ENCODE results near the gene ASF1A. TPM values are rescaled to one million over a fixed set of nuclear protein-coding genes. Genes with fewer than 3 reads are reported as not detected.

The ASF1A gene
- total RNA-seq, 1 donor from 2014 or later: 36.0 TPM

DNA sequence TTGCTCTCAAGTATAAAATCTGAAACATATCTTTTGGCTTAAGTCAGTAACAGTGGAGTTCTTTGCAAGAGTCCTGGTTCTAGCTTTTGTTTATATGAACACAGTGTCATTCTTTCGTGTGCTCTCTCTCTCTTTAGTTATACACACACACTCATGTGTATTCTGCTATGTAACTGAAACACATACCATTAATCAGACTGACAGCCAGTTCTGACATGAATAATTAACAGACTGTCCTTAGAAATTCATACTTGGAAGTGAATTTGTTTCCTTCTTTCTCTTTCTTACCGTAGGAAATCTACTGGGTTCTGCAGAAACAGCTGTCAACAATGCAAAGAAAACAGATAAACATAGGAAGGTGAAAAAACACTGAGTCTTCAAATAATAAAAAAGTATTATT, 38.5 kb downstream of the ASF1A start:
- no peak overlapping the region for H3K4me3 Mint-ChIP-seq

DNA sequence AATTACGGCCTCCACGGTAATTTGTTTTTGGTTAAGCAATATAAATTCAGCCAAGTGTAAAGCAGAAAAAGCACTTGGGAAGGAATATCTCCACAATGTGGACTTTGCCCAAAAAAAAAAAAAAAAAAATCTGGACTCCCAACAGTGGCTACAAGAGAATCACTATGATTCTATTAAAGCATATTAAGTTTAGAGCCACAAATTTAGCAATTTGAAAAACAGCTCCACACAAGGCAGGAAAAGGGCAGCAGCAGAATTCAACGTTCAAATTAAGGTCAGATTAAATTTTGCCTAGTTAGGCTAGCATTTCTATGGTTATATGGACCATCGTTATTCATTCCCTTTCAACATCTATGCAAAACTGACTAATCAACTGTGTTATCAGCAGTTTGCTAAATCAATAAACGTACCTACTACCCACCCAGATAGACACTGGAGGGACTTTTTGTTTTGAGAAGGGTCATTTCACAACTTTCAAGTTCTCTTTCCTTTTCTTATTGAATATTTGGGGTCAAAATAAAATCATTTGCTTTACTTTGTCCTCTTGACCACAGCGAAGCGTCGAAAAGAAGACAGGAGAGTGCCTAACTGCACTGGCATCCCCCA, 40.0 kb downstream of the ASF1A start:
- Mint-ChIP-seq H3K9me3 (no peaks in the 10 kb centered on the region), H3K27ac (peak overlapping the region; percentile 88), H3K4me1 (ENCODE audit: low read depth) (peaks cover 40% of the 10 kb centered on the region), H3K27me3 (ENCODE audit: insufficient read depth) (no peaks in the 10 kb centered on the region), H3K4me3 (peak overlapping the region; percentile 91), H3K36me3 (ENCODE audit: low read depth) (peaks cover 10% of the 10 kb centered on the region)
- DNase-seq (ENCODE audit: low spot score): no peak
- intact Hi-C loops (cut with micrococcal nuclease): loop anchor here (1.0 to 10.0 kb wide), 4 partner anchors 40 to 1259 kb away; partner anchors contain the start of genes ASF1A and NUS1

More for the DNA sequence above, 38.5 kb downstream of the ASF1A start:
- intact Hi-C loops (cut with micrococcal nuclease): loop anchor here (10.0 kb wide), 2 partner anchors 648 to 1258 kb away; partner anchors contain the start of gene NUS1
- peaks cover 40% of the 10 kb centered on the region for H3K4me1 Mint-ChIP-seq (ENCODE audit: low read depth)
- H3K9me3 Mint-ChIP-seq: no peaks in the 10 kb centered on the region
- no peaks in the 10 kb centered on the region for H3K27me3 Mint-ChIP-seq (ENCODE audit: insufficient read depth)
- no peak for DNase-seq (ENCODE audit: low spot score)
- H3K27ac Mint-ChIP-seq: no peak overlapping the region
- H3K36me3 Mint-ChIP-seq (ENCODE audit: low read depth): peaks cover 17% of the 10 kb centered on the region

DNA sequence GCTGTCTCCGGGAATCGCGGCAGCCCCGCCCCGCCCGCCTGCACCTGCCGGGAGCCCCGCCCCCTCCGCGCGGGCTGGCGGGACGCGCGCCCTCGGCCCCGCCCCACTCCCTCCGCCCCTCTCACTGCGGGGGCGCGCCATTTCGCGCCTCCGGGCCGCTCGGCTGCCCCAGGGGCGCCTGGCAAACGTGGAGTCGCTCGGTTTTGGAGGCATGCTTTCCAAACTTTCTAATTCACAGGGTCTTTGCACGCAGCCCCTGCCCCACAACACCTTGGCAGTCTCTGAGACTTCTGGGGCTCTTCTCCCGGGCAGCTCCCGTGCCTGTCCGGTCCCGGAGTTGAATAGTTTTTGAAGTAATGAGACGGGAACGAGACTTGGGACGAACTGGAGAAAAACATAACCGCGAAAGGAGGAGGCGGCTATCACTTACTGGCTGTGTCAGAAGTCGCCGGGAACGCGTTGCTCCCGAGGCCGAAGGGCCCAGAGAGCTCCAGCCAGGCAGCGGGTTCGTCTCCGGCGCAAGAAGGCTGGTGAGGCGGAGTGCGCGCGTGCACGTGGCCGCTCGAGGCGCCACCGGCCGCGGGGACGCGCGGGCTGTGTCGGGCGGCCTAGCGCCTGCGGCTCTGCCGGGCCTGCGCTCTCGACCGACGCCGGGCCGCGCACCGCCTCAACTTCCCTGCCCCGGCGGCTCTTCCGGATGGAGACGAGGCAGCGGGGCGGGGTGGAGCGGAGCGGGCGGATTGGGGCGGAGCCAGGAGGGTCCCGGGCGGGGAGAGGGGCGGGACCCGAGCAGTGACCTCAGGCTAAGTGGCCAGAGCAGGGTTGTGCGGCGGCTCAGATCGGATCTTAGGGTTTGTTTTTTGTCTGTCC, 40.7 kb downstream of the ASF1A start, which contains the start of gene MCM9:
Gene MCM9, minus strand, starts transcription at position 699 of the 870 bp plus-strand sequence. CDS start 3,436 bp downstream, outside the sequence.
- intact Hi-C loops (cut with micrococcal nuclease): loop anchor here (1.0 to 10.0 kb wide), 8 partner anchors 40 to 1260 kb away; partner anchors contain the start of genes ASF1A, CEP85L and NUS1
- H3K9me3 Mint-ChIP-seq: no peaks in the 10 kb centered on the region

DNA sequence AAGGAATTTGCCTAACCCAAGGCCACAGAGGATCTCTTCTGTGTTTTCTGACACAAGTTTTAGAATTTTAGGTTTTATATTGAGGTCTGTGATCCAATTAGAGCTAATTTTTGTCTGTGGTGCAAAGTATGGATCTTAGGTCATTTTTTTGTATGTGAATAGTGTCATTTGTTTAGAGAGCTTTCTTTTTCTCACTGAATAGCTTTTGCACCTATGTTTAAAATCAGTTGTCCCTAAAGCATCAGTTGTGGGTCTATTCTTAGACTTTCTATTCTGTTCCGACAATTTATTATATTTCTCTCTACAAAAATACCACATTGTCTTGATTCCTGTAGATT, 41.3 kb downstream of the ASF1A start:
- H3K4me3 Mint-ChIP-seq: peak overlapping the region; percentile 91
- H3K27me3 Mint-ChIP-seq (ENCODE audit: insufficient read depth): no peaks in the 10 kb centered on the region
- intact Hi-C loops (cut with micrococcal nuclease): loop anchor here (1.0 to 10.0 kb wide), 7 partner anchors 142 to 1260 kb away; partner anchors contain the start of genes CEP85L and NUS1
- DNase-seq (ENCODE audit: low spot score): no peak
- H3K36me3 Mint-ChIP-seq (ENCODE audit: low read depth): peaks cover 10% of the 10 kb centered on the region
- peak overlapping the region; percentile 88 for H3K27ac Mint-ChIP-seq
- no peaks in the 10 kb centered on the region for H3K9me3 Mint-ChIP-seq
- peaks cover 40% of the 10 kb centered on the region for H3K4me1 Mint-ChIP-seq (ENCODE audit: low read depth)

More for the DNA sequence above, 40.7 kb downstream of the ASF1A start, which contains the start of gene MCM9:
- peaks cover 40% of the 10 kb centered on the region for H3K4me1 Mint-ChIP-seq (ENCODE audit: low read depth)
- peak within 1 kb of the TSS; percentile 93 for H3K27ac Mint-ChIP-seq
- DNase-seq (ENCODE audit: low spot score): peak; percentile 86
- H3K4me3 Mint-ChIP-seq: peak within 1 kb of the TSS; percentile 91
- H3K36me3 Mint-ChIP-seq (ENCODE audit: low read depth): peaks cover 10% of the 10 kb centered on the region
- H3K27me3 Mint-ChIP-seq (ENCODE audit: insufficient read depth): no peaks in the 10 kb centered on the region

DNA sequence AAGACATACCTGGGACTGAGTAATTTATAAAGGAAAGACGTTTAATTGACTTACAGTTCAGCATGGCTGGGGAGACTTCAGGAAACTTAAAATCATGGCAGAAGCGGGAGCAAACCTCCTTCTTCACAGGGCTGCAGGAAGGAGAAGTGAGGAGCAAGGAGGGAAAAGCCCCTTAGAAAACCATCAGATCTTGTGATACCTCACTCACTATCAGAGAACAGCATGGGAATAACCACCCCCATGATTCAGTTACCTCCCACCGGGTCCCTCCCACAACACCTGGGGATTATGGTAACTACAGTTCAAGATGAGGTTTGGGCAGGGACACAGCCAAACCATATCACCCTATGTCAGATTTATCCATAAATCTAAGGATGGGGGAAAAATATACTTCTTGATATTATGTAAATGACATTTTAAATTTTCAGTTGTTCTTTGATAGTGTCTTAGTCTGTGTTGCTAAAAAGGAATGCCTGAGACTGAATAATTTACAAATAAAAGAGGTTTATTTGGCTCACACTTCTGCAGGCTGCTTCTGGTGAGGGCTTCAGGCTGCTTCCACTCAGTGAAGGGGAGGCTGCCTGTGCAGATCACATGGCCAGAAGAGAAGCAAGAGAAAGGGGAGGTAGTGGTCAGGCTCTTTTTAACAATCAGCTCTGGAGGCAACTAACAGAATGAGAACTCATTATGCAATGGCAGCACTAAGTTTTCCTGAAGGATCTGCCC, 42.2 kb downstream of the ASF1A start:
- Mint-ChIP-seq H3K4me1 (ENCODE audit: low read depth) (peaks cover 33% of the 10 kb centered on the region), H3K27me3 (ENCODE audit: insufficient read depth) (no peaks in the 10 kb centered on the region), H3K36me3 (ENCODE audit: low read depth) (peaks cover 7% of the 10 kb centered on the region), H3K9me3 (no peaks in the 10 kb centered on the region), H3K27ac (peak overlapping the region; percentile 88), H3K4me3 (peak overlapping the region; percentile 91)
- intact Hi-C loops (cut with micrococcal nuclease): loop anchor here (1.0 to 10.0 kb wide), 7 partner anchors 141 to 1261 kb away; partner anchors contain the start of genes CEP85L and NUS1
- DNase-seq (ENCODE audit: low spot score): no peak

DNA sequence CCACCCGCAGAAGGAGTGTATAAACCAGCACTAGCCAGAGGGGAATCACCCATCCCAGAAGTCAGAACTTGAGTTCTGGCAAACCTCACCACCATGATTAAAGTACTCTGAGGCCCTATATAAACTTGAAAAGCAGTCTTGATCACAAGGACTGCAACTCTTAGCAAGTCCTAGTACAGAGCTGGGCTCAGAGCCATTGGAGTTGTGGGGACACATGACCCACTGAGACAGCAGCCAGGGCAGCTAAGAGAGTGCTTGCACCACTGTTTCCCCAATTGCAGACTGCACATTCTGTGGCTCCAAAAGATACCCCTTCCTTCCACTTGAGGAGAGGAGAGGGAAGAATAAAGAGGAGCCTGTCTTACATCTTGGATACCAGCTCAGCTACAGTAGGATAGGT, 45.7 kb downstream of the ASF1A start:
- Mint-ChIP-seq H3K27me3 (ENCODE audit: insufficient read depth) (peaks cover 5% of the 10 kb centered on the region), H3K4me3 (no peak overlapping the region), H3K4me1 (ENCODE audit: low read depth) (peaks cover 15% of the 10 kb centered on the region), H3K9me3 (peaks cover 15% of the 10 kb centered on the region), H3K27ac (no peak overlapping the region), H3K36me3 (ENCODE audit: low read depth) (peaks cover 2% of the 10 kb centered on the region)
- DNase-seq (ENCODE audit: low spot score): no peak
- intact Hi-C loops (cut with micrococcal nuclease): loop anchor here (10.0 kb wide), 2 partner anchors 655 to 1265 kb away; partner anchors contain the start of gene NUS1

DNA sequence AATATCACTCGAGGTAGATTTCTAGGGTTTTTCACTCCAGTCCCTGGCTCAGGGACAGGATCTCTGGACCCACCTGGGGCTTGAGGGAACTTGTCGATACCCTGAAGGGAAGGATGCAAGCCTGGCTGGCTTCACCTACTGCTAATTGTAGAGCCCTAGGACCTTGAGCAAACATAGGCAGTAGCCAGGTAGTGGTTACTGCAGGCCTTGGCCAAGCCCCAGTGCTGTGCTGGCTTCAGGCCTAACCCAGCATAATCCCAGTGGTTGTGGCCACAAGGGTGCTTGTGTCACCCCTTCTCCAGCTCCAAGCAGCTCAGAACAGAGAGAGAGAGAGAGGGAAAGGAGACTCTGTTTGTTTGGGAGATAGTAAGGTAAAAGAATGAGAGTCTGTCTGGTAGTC, 46.8 kb downstream of the ASF1A start:
- peaks cover 26% of the 10 kb centered on the region for H3K9me3 Mint-ChIP-seq
- DNase-seq (ENCODE audit: low spot score): no peak

DNA sequence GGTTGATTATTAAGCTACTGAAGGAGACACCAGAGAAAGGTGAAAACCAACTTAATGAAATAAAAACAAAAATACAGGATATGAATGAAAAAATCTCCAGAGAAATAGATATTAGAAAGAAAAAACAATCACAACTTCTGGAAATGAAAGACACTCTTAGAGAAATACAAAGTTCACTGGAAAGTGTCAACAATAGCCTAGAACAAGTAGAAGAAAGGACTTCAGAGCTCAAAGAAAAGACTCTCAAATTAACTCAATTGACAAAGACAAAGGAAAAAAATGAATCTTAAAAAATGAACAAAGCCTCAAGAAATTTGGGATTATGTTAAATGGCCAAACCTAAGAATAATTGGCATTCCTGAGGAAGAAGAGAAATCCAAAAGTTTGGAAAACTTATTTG, 51.3 kb downstream of the ASF1A start:
- H3K27me3 Mint-ChIP-seq (ENCODE audit: insufficient read depth): peaks cover 26% of the 10 kb centered on the region
- no peak overlapping the region for H3K27ac Mint-ChIP-seq
- no peaks in the 10 kb centered on the region for H3K4me1 Mint-ChIP-seq (ENCODE audit: low read depth)
- no peaks in the 10 kb centered on the region for H3K36me3 Mint-ChIP-seq (ENCODE audit: low read depth)
- intact Hi-C loops (cut with micrococcal nuclease): no loop called here
- no peak for DNase-seq (ENCODE audit: low spot score)
- no peak overlapping the region for H3K4me3 Mint-ChIP-seq
- peaks cover 44% of the 10 kb centered on the region for H3K9me3 Mint-ChIP-seq

More for the DNA sequence above, 46.8 kb downstream of the ASF1A start:
- peaks cover 2% of the 10 kb centered on the region for H3K36me3 Mint-ChIP-seq (ENCODE audit: low read depth)
- no peak overlapping the region for H3K4me3 Mint-ChIP-seq
- intact Hi-C loops (cut with micrococcal nuclease): no loop called here
- H3K27ac Mint-ChIP-seq: no peak overlapping the region
- H3K27me3 Mint-ChIP-seq (ENCODE audit: insufficient read depth): peaks cover 5% of the 10 kb centered on the region
- H3K4me1 Mint-ChIP-seq (ENCODE audit: low read depth): peaks cover 8% of the 10 kb centered on the region

DNA sequence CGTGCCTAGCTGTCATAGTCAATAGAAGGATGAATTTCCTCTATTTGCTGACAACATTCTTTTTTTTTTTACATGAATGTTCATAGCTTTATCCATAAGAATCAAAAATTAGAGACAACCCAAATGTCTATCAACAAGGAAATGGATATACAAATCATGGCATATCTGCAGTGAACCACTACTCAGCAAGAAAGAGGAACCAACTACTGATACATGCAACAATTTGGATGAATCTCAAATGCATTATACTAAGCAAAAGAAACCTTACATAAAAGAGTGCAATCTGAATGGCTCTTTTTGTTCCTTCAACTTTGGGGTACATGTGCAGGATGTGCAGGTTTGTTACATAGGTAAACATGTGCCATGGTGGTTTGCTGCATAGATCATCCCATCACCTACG, 58.7 kb downstream of the ASF1A start:
- H3K4me1 Mint-ChIP-seq (ENCODE audit: low read depth): no peaks in the 10 kb centered on the region
- peaks cover 19% of the 10 kb centered on the region for H3K27me3 Mint-ChIP-seq (ENCODE audit: insufficient read depth)
- H3K27ac Mint-ChIP-seq: no peak overlapping the region
- intact Hi-C loops (cut with micrococcal nuclease): no loop called here
- no peak overlapping the region for H3K4me3 Mint-ChIP-seq
- DNase-seq (ENCODE audit: low spot score): no peak
- H3K9me3 Mint-ChIP-seq: no peaks in the 10 kb centered on the region
- no peaks in the 10 kb centered on the region for H3K36me3 Mint-ChIP-seq (ENCODE audit: low read depth)

DNA sequence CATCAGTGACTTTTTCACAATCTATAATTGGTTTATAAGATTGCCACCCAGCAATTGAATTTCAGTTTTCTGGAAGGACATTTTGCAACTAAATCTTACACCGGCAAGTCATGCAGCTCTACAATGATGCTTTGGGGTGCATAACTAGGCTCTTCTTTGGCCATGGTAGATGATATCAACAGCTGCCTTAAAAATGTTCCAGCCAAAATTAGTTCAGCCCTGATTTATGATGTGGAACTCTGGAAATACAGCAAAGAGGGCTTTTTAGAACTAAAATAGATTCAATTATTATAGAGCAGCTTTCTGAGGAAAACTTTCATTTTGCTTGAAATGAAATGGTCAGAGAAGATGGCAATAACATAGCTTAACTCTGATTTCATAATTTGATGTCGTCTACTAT, 59.4 kb downstream of the ASF1A start:
- H3K36me3 Mint-ChIP-seq (ENCODE audit: low read depth): no peaks in the 10 kb centered on the region
- no peak overlapping the region for H3K4me3 Mint-ChIP-seq
- no peaks in the 10 kb centered on the region for H3K9me3 Mint-ChIP-seq
- DNase-seq (ENCODE audit: low spot score): no peak
- intact Hi-C loops (cut with micrococcal nuclease): no loop called here
- no peak overlapping the region for H3K27ac Mint-ChIP-seq
- peaks cover 19% of the 10 kb centered on the region for H3K27me3 Mint-ChIP-seq (ENCODE audit: insufficient read depth)
- peaks cover 4% of the 10 kb centered on the region for H3K4me1 Mint-ChIP-seq (ENCODE audit: low read depth)
